Mononuclear cell (primary cell): ENCODE results near the gene SLC34A3. TPM values are rescaled to one million over a fixed set of nuclear protein-coding genes. Genes with fewer than 3 reads are reported as not detected.
A peak's percentile ranks its signal among the peaks of the same experiment; 100 is the strongest.

Experiments
- H3K27me3 ChIP-seq: 2 replicates; pipeline ENCODE4 v1.6.0; 2011; ENCODE audit warnings: low read length, control low read depth; ENCODE audit not compliant: insufficient read depth
- H3K4me1 ChIP-seq: 2 replicates; pipeline ENCODE4 v1.5.1; 2011; ENCODE audit warnings: mild to moderate bottlenecking, low read length, control low read depth; ENCODE audit not compliant: insufficient read depth
- H3K4me3 ChIP-seq: 2 replicates; pipeline ENCODE4 v1.5.1; 2011; ENCODE audit warnings: mild to moderate bottlenecking, low read length, moderate library complexity
- H3K9me3 ChIP-seq: 2 replicates; pipeline ENCODE4 v1.5.1; 2011; ENCODE audit warnings: low read depth, mild to moderate bottlenecking, control low read depth, low read length
- total RNA-seq: library from RNA; depleted of rRNA; stranded (reverse); fragments of >200 nt; gene quantifications from one replicate; pipeline ENCODE4 v1.2.3, GENCODE V29; 2012

The SLC34A3 gene
- total RNA-seq, 1 donor: not detected

GRCh38 chr9:137191691-137192447 is 38.8 kb upstream of the SLC34A3 start:
- Histone ChIP-seq H3K4me3 (no peak overlapping the region), H3K4me1 (peaks cover 26% of the 10 kb centered on the region), H3K9me3 (no peaks in the 10 kb centered on the region), H3K27me3 (no peaks in the 10 kb centered on the region)

- no peaks in the 10 kb centered on the region for H3K9me3 ChIP-seq
- peaks cover 21% of the 10 kb centered on the region for H3K4me1 ChIP-seq
- no peak overlapping the region for H3K4me3 ChIP-seq
- H3K27me3 ChIP-seq: no peaks in the 10 kb centered on the region
Observed at GRCh38 chr9:137192448-137192780, 38.3 kb upstream of the SLC34A3 start.

GRCh38 chr9:137192859-137193258 is 37.8 kb upstream of the SLC34A3 start:
- no peaks in the 10 kb centered on the region for H3K9me3 ChIP-seq
- H3K27me3 ChIP-seq: no peaks in the 10 kb centered on the region
- no peak overlapping the region for H3K4me3 ChIP-seq
- peaks cover 16% of the 10 kb centered on the region for H3K4me1 ChIP-seq

GRCh38 chr9:137193771-137194170 is 36.9 kb upstream of the SLC34A3 start:
- Histone ChIP-seq H3K4me1 (peaks cover 18% of the 10 kb centered on the region), H3K4me3 (no peak overlapping the region), H3K9me3 (no peaks in the 10 kb centered on the region), H3K27me3 (no peaks in the 10 kb centered on the region)

- Histone ChIP-seq H3K4me1 (peaks cover 19% of the 10 kb centered on the region), H3K27me3 (no peaks in the 10 kb centered on the region), H3K4me3 (no peak overlapping the region), H3K9me3 (no peaks in the 10 kb centered on the region)
Observed at GRCh38 chr9:137194388-137194787, 36.3 kb upstream of the SLC34A3 start.

- Histone ChIP-seq H3K27me3 (no peaks in the 10 kb centered on the region), H3K9me3 (no peaks in the 10 kb centered on the region), H3K4me1 (peaks cover 17% of the 10 kb centered on the region), H3K4me3 (no peak overlapping the region)
Observed at GRCh38 chr9:137194909-137195308, 35.8 kb upstream of the SLC34A3 start.

- Histone ChIP-seq H3K9me3 (no peaks in the 10 kb centered on the region), H3K4me1 (peaks cover 13% of the 10 kb centered on the region), H3K4me3 (no peak overlapping the region), H3K27me3 (no peaks in the 10 kb centered on the region)
Observed at GRCh38 chr9:137195525-137196220, 35.0 kb upstream of the SLC34A3 start.

GRCh38 chr9:137198051-137198901 is 32.4 kb upstream of the SLC34A3 start:
- no peak overlapping the region for H3K4me3 ChIP-seq
- H3K4me1 ChIP-seq: peaks cover 28% of the 10 kb centered on the region
- no peaks in the 10 kb centered on the region for H3K27me3 ChIP-seq
- H3K9me3 ChIP-seq: no peaks in the 10 kb centered on the region

GRCh38 chr9:137198902-137199283 is 31.8 kb upstream of the SLC34A3 start:
- H3K9me3 ChIP-seq: no peaks in the 10 kb centered on the region
- H3K4me1 ChIP-seq: peaks cover 30% of the 10 kb centered on the region
- no peak overlapping the region for H3K4me3 ChIP-seq
- no peaks in the 10 kb centered on the region for H3K27me3 ChIP-seq

- H3K4me3 ChIP-seq: no peak overlapping the region
Observed at GRCh38 chr9:137199411-137200121, 31.1 kb upstream of the SLC34A3 start.

GRCh38 chr9:137200311-137201204 is 30.1 kb upstream of the SLC34A3 start, which contains the start of gene TPRN:
TPRN (minus strand) TSS chr9:137200741; CDS start chr9:137200711, 30 bp downstream.
- Histone ChIP-seq H3K4me1 (peaks cover 43% of the 10 kb centered on the region), H3K9me3 (no peaks in the 10 kb centered on the region), H3K4me3 (peak within 1 kb of the TSS; percentile 57), H3K27me3 (no peaks in the 10 kb centered on the region)

More at GRCh38 chr9:137199411-137200121, 31.1 kb upstream of the SLC34A3 start:
- Histone ChIP-seq H3K4me1 (peaks cover 36% of the 10 kb centered on the region), H3K27me3 (no peaks in the 10 kb centered on the region), H3K9me3 (no peaks in the 10 kb centered on the region)

- Histone ChIP-seq H3K4me1 (peaks cover 50% of the 10 kb centered on the region), H3K9me3 (no peaks in the 10 kb centered on the region), H3K4me3 (peak overlapping the region; percentile 57), H3K27me3 (no peaks in the 10 kb centered on the region)
Observed at GRCh38 chr9:137201205-137201868, 29.4 kb upstream of the SLC34A3 start.

GRCh38 chr9:137202966-137203365 is 27.7 kb upstream of the SLC34A3 start:
- H3K4me1 ChIP-seq: peaks cover 57% of the 10 kb centered on the region
- H3K27me3 ChIP-seq: no peaks in the 10 kb centered on the region
- no peaks in the 10 kb centered on the region for H3K9me3 ChIP-seq
- no peak overlapping the region for H3K4me3 ChIP-seq
